Glutamatergic neuron (in vitro differentiated cells): Measurements from ENCODE around the gene POLR2I. TPM values are rescaled to one million over a fixed set of nuclear protein-coding genes. Genes with fewer than 3 reads are reported as not detected.

Experiments used
- DNase-seq: peaks from one replicate; pipeline ENCODE4 v3.0.0; 2022
- H3K27ac Mint-ChIP-seq: one replicate; pipeline ENCODE4 v1.8.0; 2020; ENCODE audit warnings: mild to moderate bottlenecking, mixed read lengths, inconsistent platforms; ENCODE audit not compliant: unreplicated experiment
- H3K27me3 Mint-ChIP-seq: one replicate; pipeline ENCODE4 v1.8.0; 2020; ENCODE audit warnings: mild to moderate bottlenecking, moderate library complexity, mixed read lengths, inconsistent platforms; ENCODE audit not compliant: unreplicated experiment
- H3K36me3 Mint-ChIP-seq: one replicate; pipeline ENCODE4 v1.8.0; 2020; ENCODE audit warnings: mild to moderate bottlenecking, mixed read lengths, inconsistent platforms; ENCODE audit not compliant: unreplicated experiment
- H3K4me1 Mint-ChIP-seq: one replicate; pipeline ENCODE4 v1.8.0; 2020; ENCODE audit warnings: mild to moderate bottlenecking, low read depth, mixed read lengths, inconsistent platforms; ENCODE audit not compliant: unreplicated experiment
- H3K4me3 Mint-ChIP-seq: one replicate; pipeline ENCODE4 v1.8.0; 2020; ENCODE audit warnings: mild to moderate bottlenecking, mixed read lengths, inconsistent platforms; ENCODE audit not compliant: unreplicated experiment
- H3K9me3 Mint-ChIP-seq: one replicate; pipeline ENCODE4 v1.8.0; 2020; ENCODE audit warnings: mild to moderate bottlenecking, moderate library complexity, mixed read lengths, inconsistent platforms; ENCODE audit not compliant: unreplicated experiment
- CTCF ChIP-seq: fragments of 200-600 bp; sonication (generic); IDR thresholded peaks from one replicate; pipeline ENCODE4 v1.5.0; 2021; ENCODE audit not compliant: partially characterized antibody, unreplicated experiment
- total RNA-seq: library from RNA; stranded (reverse); fragmentation: NEBNext Ultra II Directional; extraction: Animal tissue kit (Norgen Biotek cat#: 25700); gene quantifications from one replicate; pipeline ENCODE4 v1.2.1, GENCODE V29; 2021; ENCODE audit not compliant: unreplicated experiment

POLR2I gene
- total RNA-seq, 1 donor from 2014 or later: 79.2 TPM

GRCh38 chr19:36149673-36150406 is 35.2 kb upstream of the POLR2I start:
- Mint-ChIP-seq H3K4me1 (peaks cover 3% of the 10 kb centered on the region), H3K36me3 (peaks cover 5% of the 10 kb centered on the region), H3K27me3 (peaks cover 6% of the 10 kb centered on the region), H3K27ac (no peak overlapping the region), H3K4me3 (no peak overlapping the region), H3K9me3 (peaks cover 5% of the 10 kb centered on the region)
- DNase-seq: no peak
- TF ChIP-seq CTCF: no peak

- Mint-ChIP-seq H3K27me3 (peaks cover 12% of the 10 kb centered on the region), H3K36me3 (peaks cover 12% of the 10 kb centered on the region), H3K27ac (no peak overlapping the region), H3K4me1 (peaks cover 7% of the 10 kb centered on the region), H3K4me3 (no peak overlapping the region), H3K9me3 (peaks cover 11% of the 10 kb centered on the region)
- no peak for TF ChIP-seq CTCF
- no peak for DNase-seq
Observed at GRCh38 chr19:36144624-36145023, 29.9 kb upstream of the POLR2I start.

- Mint-ChIP-seq H3K27me3 (peaks cover 12% of the 10 kb centered on the region), H3K36me3 (peaks cover 8% of the 10 kb centered on the region), H3K4me3 (no peak overlapping the region), H3K27ac (peak overlapping the region; percentile 55), H3K9me3 (peaks cover 9% of the 10 kb centered on the region), H3K4me1 (peaks cover 7% of the 10 kb centered on the region)
- no peak for DNase-seq
- no peak for TF ChIP-seq CTCF
Observed at GRCh38 chr19:36142496-36142895, 27.8 kb upstream of the POLR2I start.

- H3K4me1 Mint-ChIP-seq: peaks cover 7% of the 10 kb centered on the region
- peaks cover 8% of the 10 kb centered on the region for H3K36me3 Mint-ChIP-seq
- no peak for TF ChIP-seq CTCF
- H3K4me3 Mint-ChIP-seq: peak overlapping the region; percentile 96
- peaks cover 12% of the 10 kb centered on the region for H3K27me3 Mint-ChIP-seq
- no peak for DNase-seq
- H3K9me3 Mint-ChIP-seq: peaks cover 9% of the 10 kb centered on the region
- H3K27ac Mint-ChIP-seq: no peak overlapping the region
Observed at GRCh38 chr19:36142046-36142445, 27.4 kb upstream of the POLR2I start.
